ENCODE results near the gene CARD14.

The CARD14 gene

DNA sequence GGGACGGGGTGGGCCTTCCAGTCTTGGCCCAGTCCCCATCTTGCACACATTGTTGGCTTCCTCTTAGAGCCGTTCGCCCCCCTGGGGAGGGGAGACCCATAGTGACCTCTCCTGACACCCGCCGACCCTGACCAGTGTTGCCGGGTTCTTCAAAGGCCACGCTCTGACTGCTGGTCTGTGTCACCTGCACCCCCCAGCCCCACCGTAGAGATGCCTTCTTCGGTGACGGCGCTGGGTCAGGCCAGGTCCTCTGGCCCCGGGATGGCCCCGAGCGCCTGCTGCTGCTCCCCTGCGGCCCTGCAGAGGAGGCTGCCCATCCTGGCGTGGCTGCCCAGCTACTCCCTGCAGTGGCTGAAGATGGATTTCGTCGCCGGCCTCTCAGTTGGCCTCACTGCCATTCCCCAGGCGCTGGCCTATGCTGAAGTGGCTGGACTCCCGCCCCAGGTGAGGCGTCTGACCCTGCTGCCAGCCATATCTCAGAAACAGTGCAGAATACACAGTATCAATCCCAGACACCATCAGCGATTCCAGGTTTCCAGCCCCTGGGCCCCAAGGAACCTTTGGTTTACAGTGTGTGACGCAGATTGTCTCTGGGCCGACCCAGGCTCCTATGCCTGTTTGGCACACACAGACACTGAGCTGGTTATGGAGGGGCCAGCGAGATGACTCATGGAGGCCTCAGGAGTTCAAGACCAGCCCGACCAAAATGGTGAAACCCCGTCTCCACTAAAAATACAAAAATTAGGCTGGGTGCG is 51.7 kb downstream of the CARD14 start:
- Mint-ChIP-seq H3K36me3 (ENCODE audit: insufficient read depth) (peaks cover 27% of the 10 kb centered on the region), H3K4me3 (peak overlapping the region; percentile 71 to 73), H3K27me3 (no peaks in the 10 kb centered on the region), H3K4me1 (ENCODE audit: low read depth in 2 of 2) (peaks cover 23 to 26% of the 10 kb centered on the region in 2 donors), H3K27ac (peak overlapping the region in 1 of 2 donors; percentile 29), H3K9me3 (no peaks in the 10 kb centered on the region)
- DNase-seq (no peak), ATAC-seq (replicated peaks) (no peak)

DNA sequence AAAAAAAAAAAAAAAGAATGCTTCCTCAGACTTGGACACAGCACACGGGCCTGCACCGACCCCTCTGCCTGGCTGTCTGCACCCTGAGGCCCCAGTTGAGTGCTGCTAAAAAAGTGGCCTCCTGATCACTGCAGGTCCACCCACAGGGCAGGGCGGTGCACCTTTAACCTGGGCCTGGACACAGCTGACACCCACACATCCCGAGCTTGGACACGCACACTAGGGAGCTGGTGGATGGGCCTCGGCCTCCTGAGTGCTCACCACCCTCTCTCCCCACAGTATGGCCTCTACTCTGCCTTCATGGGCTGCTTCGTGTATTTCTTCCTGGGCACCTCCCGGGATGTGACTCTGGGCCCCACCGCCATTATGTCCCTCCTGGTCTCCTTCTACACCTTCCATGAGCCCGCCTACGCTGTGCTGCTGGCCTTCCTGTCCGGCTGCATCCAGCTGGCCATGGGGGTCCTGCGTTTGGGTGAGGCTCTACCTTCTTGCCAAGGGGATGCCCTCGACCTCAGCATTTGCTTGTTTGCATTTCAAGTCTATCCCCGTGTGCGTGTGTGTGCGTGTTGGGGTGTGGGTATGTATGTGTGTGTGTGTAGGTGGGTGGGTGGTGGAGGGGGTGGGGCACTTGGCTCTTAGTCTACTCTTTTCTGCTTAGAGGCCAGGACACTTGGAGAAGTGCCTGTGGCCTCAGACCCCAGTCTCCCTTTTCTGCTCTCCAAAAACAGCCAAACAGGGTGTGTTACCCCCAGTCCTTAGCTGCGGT is 52.7 kb downstream of the CARD14 start:
- Mint-ChIP-seq H3K4me3 (peak overlapping the region; percentile 30 to 41), H3K27ac (peak overlapping the region in 1 of 2 donors; percentile 46), H3K36me3 (ENCODE audit: insufficient read depth) (peaks cover 25% of the 10 kb centered on the region), H3K27me3 (no peaks in the 10 kb centered on the region), H3K4me1 (ENCODE audit: low read depth in 2 of 2) (peaks cover 19 to 22% of the 10 kb centered on the region in 2 donors), H3K9me3 (no peaks in the 10 kb centered on the region)
- DNase-seq (no peak), ATAC-seq (replicated peaks) (no peak)

GRCh38 chr17:80223142-80223815 is 53.4 kb downstream of the CARD14 start:
- H3K27ac Mint-ChIP-seq = peak overlapping the region in 1 of 2 donors; percentile 46
- H3K4me1 Mint-ChIP-seq (ENCODE audit: low read depth in 2 of 2) = peaks cover 17 to 18% of the 10 kb centered on the region in 2 donors
- peaks cover 25% of the 10 kb centered on the region for H3K36me3 Mint-ChIP-seq (ENCODE audit: insufficient read depth)
- no peak for ATAC-seq (replicated peaks)
- no peaks in the 10 kb centered on the region for H3K9me3 Mint-ChIP-seq
- H3K4me3 Mint-ChIP-seq = peak overlapping the region in 1 of 2 donors; percentile 30
- H3K27me3 Mint-ChIP-seq = no peaks in the 10 kb centered on the region
- no peak for DNase-seq

DNA sequence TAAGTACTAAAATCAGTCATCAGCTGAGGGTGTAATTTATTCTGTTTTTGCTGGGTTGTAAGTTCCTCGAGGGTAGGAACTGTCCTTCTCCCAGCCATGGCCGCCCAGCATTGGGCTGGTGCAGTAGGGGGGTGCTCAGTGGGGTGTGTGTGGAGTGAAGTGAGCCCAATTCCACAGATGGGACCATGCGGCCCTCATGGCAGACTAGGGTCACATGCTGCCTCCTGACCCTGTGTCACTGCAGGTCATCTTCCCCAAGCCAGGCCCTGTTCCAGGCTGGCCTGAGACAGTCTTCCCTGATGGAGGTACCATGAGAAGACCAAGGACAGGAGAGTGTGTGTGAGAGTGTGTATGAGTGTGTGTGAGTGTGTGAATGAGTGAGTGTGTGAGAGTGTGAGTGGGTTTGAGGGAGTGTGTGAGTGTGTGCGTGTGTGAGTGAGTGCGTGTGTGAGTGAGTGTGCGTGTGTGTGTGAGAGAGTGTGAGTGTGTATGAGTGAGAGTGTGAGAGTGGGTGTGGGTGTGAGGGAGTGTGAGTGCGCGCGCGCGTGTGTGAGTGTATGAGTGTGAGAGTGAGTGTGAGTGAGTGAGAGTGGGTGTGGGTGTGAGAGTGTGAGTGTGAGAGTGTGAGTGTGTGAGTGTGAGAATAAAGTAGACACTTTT is 54.1 kb downstream of the CARD14 start:
- Mint-ChIP-seq H3K27ac (peak overlapping the region; percentile 3 to 21), H3K9me3 (no peaks in the 10 kb centered on the region), H3K4me3 (no peak overlapping the region), H3K4me1 (ENCODE audit: low read depth in 2 of 2) (peaks cover 11 to 12% of the 10 kb centered on the region in 2 donors), H3K27me3 (no peaks in the 10 kb centered on the region), H3K36me3 (ENCODE audit: insufficient read depth) (peaks cover 25% of the 10 kb centered on the region)
- DNase-seq (no peak), ATAC-seq (replicated peaks) (no peak)

DNA sequence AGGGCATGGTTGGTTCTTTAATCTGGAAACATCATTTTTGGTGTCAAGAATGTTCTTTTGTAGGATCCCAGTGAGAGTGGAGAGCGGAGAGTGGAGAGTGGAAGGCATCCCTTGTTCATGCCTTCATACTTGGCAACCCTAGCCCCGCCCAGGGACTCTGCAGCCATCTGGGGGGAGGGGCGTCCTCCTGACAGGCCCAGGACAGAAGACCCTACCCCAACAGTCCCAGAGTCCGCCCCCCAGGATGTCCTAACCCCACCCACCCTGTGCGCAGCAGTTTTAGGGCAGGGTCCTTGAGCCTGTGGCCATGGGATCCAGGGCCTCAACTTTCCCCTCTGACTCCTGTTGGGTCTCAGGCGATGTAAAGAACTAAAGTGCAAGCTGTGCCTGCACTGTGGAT is 54.9 kb downstream of the CARD14 start:
- no peak overlapping the region for H3K4me3 Mint-ChIP-seq
- H3K4me1 Mint-ChIP-seq (ENCODE audit: low read depth in 2 of 2) = peaks cover 7 to 10% of the 10 kb centered on the region in 2 donors
- no peaks in the 10 kb centered on the region for H3K27me3 Mint-ChIP-seq
- peaks cover 18% of the 10 kb centered on the region for H3K36me3 Mint-ChIP-seq (ENCODE audit: insufficient read depth)
- DNase-seq = no peak
- H3K9me3 Mint-ChIP-seq = no peaks in the 10 kb centered on the region
- no peak for ATAC-seq (replicated peaks)
- peak overlapping the region in 1 of 2 donors; percentile 21 for H3K27ac Mint-ChIP-seq

DNA sequence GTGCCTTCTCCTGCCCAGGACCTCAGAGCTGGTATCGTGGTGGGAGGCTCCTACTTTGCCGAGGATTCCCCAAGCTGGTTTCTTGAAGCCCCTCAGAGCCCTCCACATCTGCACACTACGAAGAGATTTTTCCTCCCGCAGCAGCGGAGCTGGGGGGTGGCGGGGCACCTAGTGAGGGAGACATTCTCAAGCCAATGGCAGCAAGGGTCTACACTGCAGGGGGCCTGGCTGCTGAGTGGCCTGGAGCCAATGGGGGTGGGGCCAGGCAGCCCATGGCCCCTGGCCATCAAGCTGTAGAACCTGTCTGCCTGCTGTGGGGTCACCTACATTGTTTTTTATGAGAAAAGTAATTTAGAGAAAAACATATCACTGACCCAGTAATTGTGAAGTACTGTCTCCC is 55.4 kb downstream of the CARD14 start:
- DNase-seq (no peak), ATAC-seq (replicated peaks) (no peak)
- H3K36me3 Mint-ChIP-seq (ENCODE audit: insufficient read depth) = peaks cover 18% of the 10 kb centered on the region
- no peak overlapping the region for H3K27ac Mint-ChIP-seq
- H3K9me3 Mint-ChIP-seq = no peaks in the 10 kb centered on the region
- no peak overlapping the region for H3K4me3 Mint-ChIP-seq
- no peaks in the 10 kb centered on the region for H3K27me3 Mint-ChIP-seq
- peaks cover 4 to 10% of the 10 kb centered on the region in 2 donors for H3K4me1 Mint-ChIP-seq (ENCODE audit: low read depth in 2 of 2)

DNA sequence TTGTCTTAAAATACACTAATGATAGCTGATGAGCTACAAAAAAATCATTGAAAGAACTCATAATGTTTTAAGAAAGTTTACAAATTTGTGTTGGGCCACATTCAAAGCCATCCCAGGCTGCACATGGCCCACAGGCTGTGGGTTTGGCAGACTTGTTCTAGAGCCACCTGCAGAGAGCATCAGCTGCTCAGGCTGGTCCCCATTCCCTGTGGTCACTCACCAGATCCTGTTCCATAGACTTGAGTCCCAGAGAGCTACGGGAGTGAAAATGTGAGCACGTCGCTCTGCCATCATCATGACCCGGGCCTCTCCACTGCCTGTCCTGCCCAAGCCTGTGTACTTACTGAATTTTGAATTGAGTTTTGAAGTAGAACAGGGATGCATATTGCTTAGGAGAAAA is 57.3 kb downstream of the CARD14 start:
- Mint-ChIP-seq H3K36me3 (ENCODE audit: insufficient read depth) (peaks cover 12% of the 10 kb centered on the region), H3K9me3 (peaks cover 0 to 8% of the 10 kb centered on the region in 2 donors), H3K27me3 (no peaks in the 10 kb centered on the region), H3K27ac (peak overlapping the region; percentile 15 to 77), H3K4me1 (ENCODE audit: low read depth in 2 of 2) (peaks cover 2 to 5% of the 10 kb centered on the region in 2 donors), H3K4me3 (no peak overlapping the region)
- ATAC-seq (replicated peaks) = no peak
- DNase-seq = no peak

- Mint-ChIP-seq H3K4me1 (ENCODE audit: low read depth in 2 of 2) (peaks cover 2 to 5% of the 10 kb centered on the region in 2 donors), H3K36me3 (ENCODE audit: insufficient read depth) (peaks cover 12% of the 10 kb centered on the region), H3K27ac (no peak overlapping the region), H3K4me3 (no peak overlapping the region), H3K9me3 (peaks cover 3 to 8% of the 10 kb centered on the region in 2 donors), H3K27me3 (no peaks in the 10 kb centered on the region)
- ATAC-seq (replicated peaks) = no peak
- no peak for DNase-seq
Measured at GRCh38 chr17:80227666-80228065, 57.8 kb downstream of the CARD14 start.

DNA sequence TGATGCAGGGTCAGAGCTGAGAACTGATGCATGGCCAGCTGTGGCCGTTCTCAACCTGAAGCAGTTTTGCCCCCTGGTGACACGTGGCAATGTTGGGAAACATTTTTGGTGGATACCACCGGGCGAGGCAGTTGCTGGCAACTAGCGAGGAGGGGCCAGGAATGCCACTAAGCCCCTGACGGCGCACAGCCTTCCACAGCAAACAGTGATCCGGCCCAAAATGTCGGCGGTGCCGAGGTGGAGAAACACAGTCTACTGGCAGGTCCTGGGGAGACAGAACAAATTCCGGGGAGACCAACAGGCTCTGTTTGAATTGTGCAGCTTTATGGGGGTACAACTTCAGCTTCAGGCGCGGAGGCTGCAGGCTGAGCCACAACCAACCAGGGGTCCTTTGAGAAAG is 58.6 kb downstream of the CARD14 start:
- peaks cover 12% of the 10 kb centered on the region for H3K36me3 Mint-ChIP-seq (ENCODE audit: insufficient read depth)
- peaks cover under 1 to 5% of the 10 kb centered on the region in 2 donors for H3K4me1 Mint-ChIP-seq (ENCODE audit: low read depth in 2 of 2)
- peak overlapping the region in 1 of 2 donors; percentile 71 for H3K27ac Mint-ChIP-seq
- H3K4me3 Mint-ChIP-seq = no peak overlapping the region
- peaks cover 4 to 8% of the 10 kb centered on the region in 2 donors for H3K9me3 Mint-ChIP-seq
- DNase-seq (no peak), ATAC-seq (replicated peaks) (no peak)
- no peaks in the 10 kb centered on the region for H3K27me3 Mint-ChIP-seq

DNA sequence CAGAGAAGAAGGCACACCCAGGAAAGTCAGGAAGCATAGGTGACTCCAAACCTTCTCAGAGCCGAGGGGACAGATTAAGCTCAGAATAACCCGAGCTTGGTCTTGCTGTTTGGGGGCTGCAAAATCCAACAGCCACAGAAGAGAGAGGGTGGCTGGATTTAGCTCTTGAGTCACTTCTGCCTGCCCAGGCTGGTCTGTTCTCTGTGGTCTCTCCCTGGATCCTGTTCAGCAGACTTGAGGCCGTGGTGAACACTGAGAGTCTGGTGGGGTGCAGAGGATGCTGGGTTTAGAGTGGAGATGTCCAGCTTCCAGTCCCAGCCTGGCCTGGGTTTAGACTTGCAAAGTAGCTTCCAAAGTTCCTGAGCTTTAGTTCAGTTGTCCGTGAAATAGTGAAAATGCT is 59.2 kb downstream of the CARD14 start:
- no peak overlapping the region for H3K4me3 Mint-ChIP-seq
- H3K27me3 Mint-ChIP-seq = no peaks in the 10 kb centered on the region
- ATAC-seq (replicated peaks) = no peak
- peak overlapping the region in 1 of 2 donors; percentile 71 for H3K27ac Mint-ChIP-seq
- peaks cover 12% of the 10 kb centered on the region for H3K36me3 Mint-ChIP-seq (ENCODE audit: insufficient read depth)
- H3K9me3 Mint-ChIP-seq = peaks cover 4 to 8% of the 10 kb centered on the region in 2 donors
- no peak for DNase-seq
- peaks cover 0 to 2% of the 10 kb centered on the region in 2 donors for H3K4me1 Mint-ChIP-seq (ENCODE audit: low read depth in 2 of 2)

GRCh38 chr17:80232438-80232837 is 62.6 kb downstream of the CARD14 start:
- Mint-ChIP-seq H3K27me3 (no peaks in the 10 kb centered on the region), H3K9me3 (peaks cover 4 to 8% of the 10 kb centered on the region in 2 donors), H3K36me3 (ENCODE audit: insufficient read depth) (peaks cover 14% of the 10 kb centered on the region), H3K27ac (no peak overlapping the region), H3K4me3 (no peak overlapping the region), H3K4me1 (ENCODE audit: low read depth in 2 of 2) (no peaks in the 10 kb centered on the region)
- DNase-seq = no peak
- no peak for ATAC-seq (replicated peaks)

- Mint-ChIP-seq H3K27ac (no peak overlapping the region), H3K9me3 (peaks cover 4 to 8% of the 10 kb centered on the region in 2 donors), H3K4me1 (ENCODE audit: low read depth in 2 of 2) (no peaks in the 10 kb centered on the region), H3K4me3 (no peak overlapping the region), H3K36me3 (ENCODE audit: insufficient read depth) (peaks cover 19% of the 10 kb centered on the region), H3K27me3 (no peaks in the 10 kb centered on the region)
- ATAC-seq (replicated peaks) (no peak), DNase-seq (no peak)
Measured at GRCh38 chr17:80233202-80233601, 63.4 kb downstream of the CARD14 start.

GRCh38 chr17:80236911-80237310 is 67.1 kb downstream of the CARD14 start:
- H3K27me3 Mint-ChIP-seq = no peaks in the 10 kb centered on the region
- H3K4me1 Mint-ChIP-seq (ENCODE audit: low read depth in 2 of 2) = no peaks in the 10 kb centered on the region
- H3K9me3 Mint-ChIP-seq = peaks cover under 1 to 4% of the 10 kb centered on the region in 2 donors
- ATAC-seq (replicated peaks) = no peak
- H3K36me3 Mint-ChIP-seq (ENCODE audit: insufficient read depth) = peaks cover 35% of the 10 kb centered on the region
- no peak overlapping the region for H3K27ac Mint-ChIP-seq
- no peak for DNase-seq
- H3K4me3 Mint-ChIP-seq = no peak overlapping the region

All from effector memory CD8-positive, alpha-beta T cell (primary cell).